ENCODE measurements around the gene TLK1.

TLK1 gene

DNA sequence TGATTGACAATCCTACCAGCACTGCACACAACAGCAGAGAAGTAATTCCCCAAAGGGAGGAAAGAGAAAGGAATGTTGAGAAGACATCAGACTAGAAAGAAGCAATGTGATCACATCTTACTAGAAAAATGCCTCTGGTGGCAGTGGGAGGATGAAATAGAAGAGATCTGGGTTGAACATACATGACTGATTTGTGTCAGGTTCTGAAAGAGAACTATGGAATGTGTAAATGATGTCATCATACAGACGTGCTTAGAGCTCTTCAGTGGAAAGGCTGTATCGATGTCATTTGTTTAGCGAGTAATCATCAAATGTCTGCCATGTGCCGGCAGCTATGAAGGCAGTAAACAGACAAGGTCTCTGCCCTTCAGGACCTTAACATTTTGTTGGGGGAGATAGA lies 206.8 kb downstream of the TLK1 start:
- DNase-seq: no peak

GRCh38 chr2:170950221-170950761 lies 210.4 kb downstream of the TLK1 start:
- DNase-seq: no peak

DNA sequence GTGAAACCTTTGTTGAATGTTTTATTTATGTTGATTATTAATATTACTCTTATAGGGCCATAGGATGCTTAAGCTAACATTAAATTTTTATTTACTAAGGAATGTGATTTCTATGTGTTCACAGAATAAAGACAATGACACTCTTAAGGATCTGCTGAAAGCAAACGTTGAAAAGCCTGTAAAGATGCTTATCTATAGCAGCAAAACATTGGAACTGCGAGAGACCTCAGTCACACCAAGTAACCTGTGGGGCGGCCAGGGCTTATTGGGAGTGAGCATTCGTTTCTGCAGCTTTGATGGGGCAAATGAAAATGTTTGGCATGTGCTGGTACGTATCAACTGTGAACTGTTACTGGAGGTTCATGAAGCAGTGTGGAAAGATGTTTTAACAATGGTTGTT lies 211.3 kb downstream of the TLK1 start:
- DNase-seq: no peak

- no peak for DNase-seq
These were observed 216.1 kb downstream of the TLK1 start for GRCh38 chr2:170944545-170944944.

GRCh38 chr2:170943596-170943995 lies 217.1 kb downstream of the TLK1 start:
- no peak for DNase-seq

DNA sequence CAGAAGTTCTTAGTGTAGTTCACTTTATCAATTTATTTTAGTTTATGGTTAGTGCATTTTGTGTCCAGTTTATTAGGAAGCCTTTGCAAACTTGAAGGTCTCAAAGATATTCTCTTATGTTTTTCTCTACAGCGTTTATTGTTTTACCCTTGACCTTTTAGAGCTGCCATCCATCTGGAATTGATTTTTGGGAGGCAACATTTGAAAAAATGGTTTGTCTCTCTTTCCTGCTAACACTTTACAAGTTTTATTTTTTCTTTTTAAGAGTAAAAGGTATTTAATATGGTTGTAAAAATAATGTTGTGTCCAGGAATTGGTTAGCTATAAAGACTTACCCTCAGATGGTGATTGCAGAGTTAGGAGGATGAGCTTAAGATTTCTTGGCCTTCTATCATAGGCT lies 217.7 kb downstream of the TLK1 start:
- DNase-seq: no peak

DNA sequence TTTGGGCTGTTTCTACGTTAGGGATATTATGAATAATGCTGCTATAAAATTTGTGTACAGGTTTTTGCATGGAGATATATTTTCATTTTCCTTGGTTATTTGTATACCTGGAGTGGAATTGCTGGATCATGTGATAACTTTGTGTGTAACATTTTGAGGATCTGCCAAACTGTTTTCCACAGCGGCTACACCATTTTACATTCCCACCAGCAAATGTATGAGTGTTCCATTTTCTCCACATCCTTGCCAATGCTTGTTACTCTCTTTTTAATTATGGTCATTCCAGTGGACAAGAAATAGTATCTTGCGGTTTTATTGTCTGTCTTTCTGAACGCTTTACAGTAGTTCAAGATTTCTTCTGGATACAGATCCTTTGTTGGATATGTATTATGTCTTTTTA lies 218.1 kb downstream of the TLK1 start:
- no peak for DNase-seq

Measured in stimulated activated CD8-positive, alpha-beta memory T cell treated with anti-CD3 and anti-CD28 coated beads, Interleukin-4, amount 100 ng/mL, for 48 hours (primary cell).